K562 (cell line): Measurements from ENCODE around the gene GRAMD1B.

ENCODE experiments used
- CAMTA2 ChIP-seq: fragments of 250-450 bp; sonication (Bioruptor Pico); conservative IDR thresholded peaks from 2 replicates; pipeline ENCODE4 v1.5.1; 2022
- CTCF ChIP-seq, 3 experiments: IDR thresholded peaks in 2 of 3; conservative IDR thresholded peaks in 1 of 3; 2 replicates each; pipeline ENCODE4 v1.5.1; 2011 to 2012; ENCODE audit warnings: low read length in 3 of 3, mild to moderate bottlenecking in 3 of 3, control low read depth in 2 of 3, improper control_type of control experiment in 1 of 3, inconsistent platforms in 1 of 3, low read depth in 1 of 3, mixed read lengths in 1 of 3, moderate library complexity in 1 of 3; ENCODE audit not compliant: insufficient read depth in 2 of 3
- EWSR1 ChIP-seq: fragments of 450-650 bp; IDR thresholded peaks from 2 replicates; pipeline ENCODE4 v1.6.1; 2018; ENCODE audit warnings: borderline replicate concordance, mild to moderate bottlenecking, low read depth, moderate library complexity; ENCODE audit not compliant: partially characterized antibody
- EZH2 ChIP-seq: IDR thresholded peaks from 2 replicates; pipeline ENCODE4 v1.6.1; 2012; ENCODE audit warnings: low read depth, mild to moderate bottlenecking, inconsistent platforms, low read length, borderline replicate concordance
- FOXK1 ChIP-seq: sonication (generic); formaldehyde crosslinking; IDR thresholded peaks from 2 replicates; pipeline ENCODE4 v1.8.0; 2022; ENCODE audit warnings: missing genetic modification reagents, mild to moderate bottlenecking, borderline replicate concordance
- HLTF ChIP-seq: fragments of 450-650 bp; IDR thresholded peaks from 2 replicates; pipeline ENCODE4 v1.6.1; 2016
- POLR2A ChIP-seq: fragments of 450-650 bp; conservative IDR thresholded peaks from 2 replicates; pipeline ENCODE4 v1.6.1; 2016
- TAF1 ChIP-seq: IDR thresholded peaks from 2 replicates; pipeline ENCODE4 v1.6.1; 2011; ENCODE audit warnings: mild to moderate bottlenecking, low read length, moderate library complexity; ENCODE audit not compliant: insufficient read depth, control insufficient read depth, severe bottlenecking; ENCODE audit errors: extremely low read depth
- USF2 ChIP-seq: sonication (generic); formaldehyde crosslinking; IDR thresholded peaks from 2 replicates; pipeline ENCODE4 v1.5.0; 2020; ENCODE audit warnings: missing genetic modification reagents
- ZFX ChIP-seq: sonication (generic); formaldehyde crosslinking; IDR thresholded peaks from 2 replicates; pipeline ENCODE4 v1.8.0; 2022; ENCODE audit warnings: mild to moderate bottlenecking, missing genetic modification reagents, moderate library complexity

DNA sequence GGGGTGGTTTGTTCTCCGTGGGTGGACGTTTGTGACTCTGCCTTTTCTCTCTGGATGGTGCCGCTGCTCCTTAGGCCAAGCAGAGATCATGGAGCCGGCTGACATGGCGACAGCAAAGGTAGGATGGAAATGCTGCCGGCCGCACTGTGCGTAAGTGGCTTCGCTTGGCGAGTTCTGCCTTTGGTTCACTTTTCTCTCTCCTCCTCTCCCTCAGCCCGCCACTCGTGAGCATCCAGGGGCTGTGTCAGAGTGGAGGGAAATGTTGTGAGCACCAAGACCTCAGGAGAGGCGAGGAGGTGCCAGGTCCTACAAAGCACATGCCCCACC, 80.5 kb downstream of the GRAMD1B start:
- TF ChIP-seq FOXK1 (CRISPR knock-in tag) (no peak), CAMTA2 (no peak), EZH2 (no peak), EWSR1 (no peak), TAF1 (no peak), HLTF (no peak), CTCF (IDR thresholded peaks at IDR 0.05 in 2 of 3, conservative IDR thresholded peaks at IDR 0.05 in 1 of 3; ENCODE audit: insufficient read depth in 2 of 3, low read depth in 1 of 3, low read length in 3 of 3) (no peak), ZFX (CRISPR knock-in tag) (no peak), POLR2A (no peak), USF2 (no peak)
